Ramos (cell line): ENCODE measurements around the gene CYTH3.
"Not testable (repeated sequence)": the region's sequence is repeated elsewhere in the genome, so short reads cannot be mapped to it uniquely, and the experiment has no call there.

ENCODE experiments used
- in situ Hi-C: fragments of 300-500 bp; cut with MboI; formaldehyde crosslinking; loops from one replicate; pipeline ENCODE4 v1.14.3; 2022; ENCODE audit warnings: low sequenced_read_pairs; ENCODE audit not compliant: unreplicated experiment

Gene CYTH3

GRCh38 chr7:6203381-6203780 is 69.0 kb downstream of the CYTH3 start:
- in situ Hi-C loops: no loop called here

GRCh38 chr7:6202117-6202516 is 70.3 kb downstream of the CYTH3 start:
- in situ Hi-C loops: no loop called here

GRCh38 chr7:6200971-6201370 is 71.5 kb downstream of the CYTH3 start:
- in situ Hi-C loops: no loop called here

GRCh38 chr7:6198689-6199595 is 73.5 kb downstream of the CYTH3 start:
- in situ Hi-C loops: no loop called here

GRCh38 chr7:6197801-6198551 is 74.4 kb downstream of the CYTH3 start:
- in situ Hi-C loops: no loop called here

GRCh38 chr7:6193709-6194108 is 78.7 kb downstream of the CYTH3 start:
- in situ Hi-C loops: no loop called here

- in situ Hi-C loops: not testable (repeated sequence)
These were observed 81.9 kb downstream of the CYTH3 start for GRCh38 chr7:6190563-6190962.

GRCh38 chr7:6188389-6188788 is 84.0 kb downstream of the CYTH3 start:
- in situ Hi-C loops: no loop called here

GRCh38 chr7:6186577-6186976 is 85.8 kb downstream of the CYTH3 start:
- in situ Hi-C loops: no loop called here

GRCh38 chr7:6182993-6183392 is 89.4 kb downstream of the CYTH3 start:
- in situ Hi-C loops: no loop called here

- in situ Hi-C loops: no loop called here
These were observed 91.3 kb downstream of the CYTH3 start for GRCh38 chr7:6181136-6181535.

GRCh38 chr7:6180344-6180725 is 92.1 kb downstream of the CYTH3 start:
- in situ Hi-C loops: no loop called here

- in situ Hi-C loops: no loop called here
These were observed 92.6 kb downstream of the CYTH3 start for GRCh38 chr7:6179620-6180343.

GRCh38 chr7:6178298-6179029 is 94.0 kb downstream of the CYTH3 start:
- in situ Hi-C loops: no loop called here

GRCh38 chr7:6175645-6176044 is 96.8 kb downstream of the CYTH3 start:
- in situ Hi-C loops: no loop called here

GRCh38 chr7:6172910-6173295 is 99.5 kb downstream of the CYTH3 start:
- in situ Hi-C loops: no loop called here

- in situ Hi-C loops: no loop called here
These were observed 100.1 kb downstream of the CYTH3 start for GRCh38 chr7:6172224-6172909.

- in situ Hi-C loops: no loop called here
These were observed 100.7 kb downstream of the CYTH3 start for GRCh38 chr7:6171532-6172223.
